Fibroblast of pulmonary artery (primary cell): ENCODE measurements around the gene NSMF.

ENCODE experiments used
- DNase-seq: peaks from one replicate; pipeline ENCODE4 v3.0.0-alpha.2; 2010; ENCODE audit warnings: low read depth
- H3K4me3 ChIP-seq: replicated peaks from 2 replicates; pipeline ENCODE4 v1.5.1; 2011; ENCODE audit warnings: low read depth, mild to moderate bottlenecking, control low read depth, low read length, moderate library complexity
- CTCF ChIP-seq: IDR thresholded peaks from 2 replicates; pipeline ENCODE4 v1.5.1; 2011; ENCODE audit warnings: mild to moderate bottlenecking, control low read depth, low read length, inconsistent platforms; ENCODE audit errors: missing control alignments

The NSMF gene

GRCh38 chr9:137496601-137497375 lies 37.7 kb upstream of the NSMF start:
- no peak for DNase-seq
- no peak overlapping the region for H3K4me3 ChIP-seq
- no peak for TF ChIP-seq CTCF

GRCh38 chr9:137494550-137495351 lies 35.6 kb upstream of the NSMF start:
- DNase-seq: no peak
- no peak overlapping the region for H3K4me3 ChIP-seq
- TF ChIP-seq CTCF: no peak

GRCh38 chr9:137494104-137494544 lies 35.0 kb upstream of the NSMF start:
- DNase-seq: no peak
- H3K4me3 ChIP-seq: no peak overlapping the region
- TF ChIP-seq CTCF: no peak

GRCh38 chr9:137493364-137494103 lies 34.4 kb upstream of the NSMF start:
- TF ChIP-seq CTCF: no peak
- no peak for DNase-seq
- no peak overlapping the region for H3K4me3 ChIP-seq

- H3K4me3 ChIP-seq: no peak overlapping the region
- no peak for TF ChIP-seq CTCF
- DNase-seq: no peak
Measured at GRCh38 chr9:137492464-137493363, 33.6 kb upstream of the NSMF start.
